GM18858 (cell line): ENCODE data around the gene TRMT1.
"Not testable (repeated sequence)": the region's sequence is repeated elsewhere in the genome, so short reads cannot be mapped to it uniquely, and the experiment has no call there.

Experiments
- ATAC-seq: cut with Tn5 transposase; IDR thresholded peaks from one replicate; pipeline ENCODE4 v1.9.1; 2021; ENCODE audit not compliant: unreplicated experiment

The TRMT1 gene

GRCh38 chr19:13116282-13117175 is at the start of gene TRMT1:
TRMT1 (minus strand) TSS chr19:13116740; CDS start chr19:13116399, 341 bp downstream.
- no peak for ATAC-seq

GRCh38 chr19:13166151-13166550 is 49.6 kb upstream of the TRMT1 start:
- ATAC-seq = not testable (repeated sequence)

- ATAC-seq = no peak
Measured at GRCh38 chr19:13165162-13165997, 48.8 kb upstream of the TRMT1 start.

GRCh38 chr19:13164343-13165161 is 48.0 kb upstream of the TRMT1 start:
- ATAC-seq = no peak

- no peak for ATAC-seq
Measured at GRCh38 chr19:13163609-13164342, 47.2 kb upstream of the TRMT1 start.

GRCh38 chr19:13162724-13163608 is 46.4 kb upstream of the TRMT1 start:
- no peak for ATAC-seq

GRCh38 chr19:13160557-13160956 is 44.0 kb upstream of the TRMT1 start:
- ATAC-seq = no peak

GRCh38 chr19:13159713-13160112 is 43.2 kb upstream of the TRMT1 start:
- ATAC-seq = no peak

- no peak for ATAC-seq
Measured at GRCh38 chr19:13155472-13156359, 39.2 kb upstream of the TRMT1 start.

GRCh38 chr19:13154911-13155471 is 38.5 kb upstream of the TRMT1 start:
- no peak for ATAC-seq

- no peak for ATAC-seq
Measured at GRCh38 chr19:13154241-13154778, 37.8 kb upstream of the TRMT1 start.

GRCh38 chr19:13153569-13154240 is 37.2 kb upstream of the TRMT1 start:
- no peak for ATAC-seq

GRCh38 chr19:13152974-13153568 is 36.5 kb upstream of the TRMT1 start:
- no peak for ATAC-seq

GRCh38 chr19:13152356-13152973 is 35.9 kb upstream of the TRMT1 start:
- no peak for ATAC-seq

GRCh38 chr19:13151605-13152355 is 35.2 kb upstream of the TRMT1 start:
- no peak for ATAC-seq
